Endothelial cell of umbilical vein (primary cell): ENCODE results near the gene DCHS2. TPM values are rescaled to one million over a fixed set of nuclear protein-coding genes. Genes with fewer than 3 reads are reported as not detected.

Source experiments
- BruUV-seq: library from RNA; stranded (reverse); fragments of 400-500 nt; replicated peaks from 2 replicates; lab custom pipeline; 2021; lab: Mats Ljungman, UMichigan
- CTCF ChIA-PET: fragments of 300-600, 350-600 bp; sonication (Branson Sonifier 250); formaldehyde crosslinking; loops from one replicate; lab custom pipeline; 2021; ENCODE audit warnings: antibody characterized with exemption, inconsistent platforms; lab: Charles Lee
- POLR2A ChIA-PET: fragments of 300-600, 350-600 bp; sonication (Branson Sonifier 250); formaldehyde crosslinking; loops from one replicate; lab custom pipeline; 2021; ENCODE audit warnings: antibody characterized with exemption, inconsistent platforms; lab: Charles Lee
- DNase-seq: peaks from one replicate; pipeline ENCODE4 v3.0.0-alpha.2; 2011; ENCODE audit warnings: low read depth, low spot score
- FAIRE-seq: peaks from 2 replicates; lab custom pipeline; 2011; peaks lifted over from hg19 to GRCh38; lab: Jason Lieb, UNC
- H2AFZ ChIP-seq: 2 replicates; pipeline ENCODE4 v1.6.0; 2012; ENCODE audit warnings: low read depth, low read length, control low read depth, inconsistent platforms
- H3K27ac ChIP-seq: 2 replicates; pipeline ENCODE4 v1.5.1; 2011; ENCODE audit warnings: low read depth, mild to moderate bottlenecking, control low read depth, low read length, moderate library complexity; ENCODE audit not compliant: insufficient read depth
- H3K27me3 ChIP-seq, 2 experiments: 2 replicates each; pipeline versions ENCODE4 v1.6.0 to v1.6.1; 2011; ENCODE audit warnings: low read length in 2 of 2, mixed read lengths in 1 of 2; ENCODE audit not compliant: control insufficient read depth in 2 of 2, insufficient read depth in 2 of 2
- H3K36me3 ChIP-seq, 2 experiments: 2 replicates in 1 of 2; 3 replicates in 1 of 2; pipeline ENCODE4 v1.5.1; 2011; ENCODE audit warnings: low read length in 2 of 2, mild to moderate bottlenecking in 1 of 2, moderate library complexity in 1 of 2; ENCODE audit not compliant: control insufficient read depth in 2 of 2, insufficient read depth in 2 of 2; ENCODE audit errors: extremely low read depth in 1 of 2
- H3K4me1 ChIP-seq: 3 replicates; pipeline ENCODE4 v1.5.1; 2011; ENCODE audit warnings: mild to moderate bottlenecking, low read length; ENCODE audit not compliant: control insufficient read depth, insufficient read depth; ENCODE audit errors: extremely low read depth
- H3K4me2 ChIP-seq: 2 replicates; pipeline ENCODE4 v1.6.1; 2011; ENCODE audit warnings: low read length, control low read depth, mixed read lengths; ENCODE audit not compliant: insufficient read depth
- H3K4me3 ChIP-seq, 3 experiments: fragments of 200-600 bp in 1 of 3; sonication (generic), shearing (Covaris generic) in 1 of 3; replicated peaks in 1 of 3; 2 replicates each; pipeline ENCODE4 v1.5.1; 2011 to 2016; ENCODE audit warnings: control low read depth in 3 of 3, low read length in 3 of 3, mild to moderate bottlenecking in 2 of 3, inconsistent platforms in 1 of 3, low read depth in 1 of 3, moderate library complexity in 1 of 3; ENCODE audit not compliant: insufficient read depth in 1 of 3
- H3K79me2 ChIP-seq: 2 replicates; pipeline ENCODE4 v1.6.0; 2012; ENCODE audit warnings: low read length, inconsistent platforms; ENCODE audit not compliant: control insufficient read depth, insufficient read depth
- H3K9ac ChIP-seq: replicated peaks from 2 replicates; pipeline ENCODE3; 2011; ENCODE audit warnings: low read length, control low read depth; ENCODE audit not compliant: insufficient read depth; ENCODE audit errors: extremely low read depth
- H3K9me1 ChIP-seq: replicated peaks from 3 replicates; pipeline ENCODE4 v1.6.0; 2011; ENCODE audit warnings: mild to moderate bottlenecking, low read length; ENCODE audit not compliant: control insufficient read depth, insufficient read depth; ENCODE audit errors: extremely low read depth
- H3K9me3 ChIP-seq: replicated peaks from 2 replicates; pipeline ENCODE4 v1.5.1; 2012; ENCODE audit warnings: low read length, inconsistent platforms; ENCODE audit not compliant: control insufficient read depth, insufficient read depth
- H4K20me1 ChIP-seq: replicated peaks from 2 replicates; pipeline ENCODE3; 2011; ENCODE audit warnings: mild to moderate bottlenecking, low read length; ENCODE audit not compliant: control insufficient read depth, insufficient read depth; ENCODE audit errors: extremely low read depth
- EZH2 ChIP-seq: IDR thresholded peaks from 2 replicates; pipeline ENCODE4 v1.6.1; 2012; ENCODE audit warnings: borderline replicate concordance, low read depth, mild to moderate bottlenecking, moderate library complexity, low read length, inconsistent platforms; ENCODE audit not compliant: severe bottlenecking
- FOS ChIP-seq: IDR thresholded peaks from 2 replicates; pipeline ENCODE4 v1.6.1; 2011; ENCODE audit warnings: mild to moderate bottlenecking, low read length, moderate library complexity, borderline replicate concordance; ENCODE audit not compliant: insufficient read depth
- GATA2 ChIP-seq: IDR thresholded peaks from 2 replicates; pipeline ENCODE4 v1.7.0; 2011; ENCODE audit warnings: low read depth, mild to moderate bottlenecking, moderate library complexity, mixed read lengths, low read length; ENCODE audit not compliant: insufficient read length, insufficient read depth
- JUN ChIP-seq: IDR thresholded peaks from 2 replicates; pipeline ENCODE4 v1.6.1; 2011; ENCODE audit warnings: borderline replicate concordance, low read depth; ENCODE audit not compliant: insufficient read length, insufficient read depth
- MAX ChIP-seq: IDR thresholded peaks from 2 replicates; pipeline ENCODE4 v1.6.1; 2011; ENCODE audit not compliant: insufficient read depth, insufficient read length
- MYC ChIP-seq: IDR thresholded peaks from one replicate; pipeline ENCODE4 v1.6.1; 2011; ENCODE audit warnings: mild to moderate bottlenecking, low read depth, low read length
- POLR2A ChIP-seq: IDR thresholded peaks from 2 replicates; pipeline ENCODE4 v1.6.1; 2012; ENCODE audit warnings: low read depth, mild to moderate bottlenecking, control low read depth, low read length
- POLR2AphosphoS5 ChIP-seq: IDR thresholded peaks from 2 replicates; pipeline ENCODE4 v1.6.1; 2012; ENCODE audit warnings: low read depth, mild to moderate bottlenecking, control low read depth, low read length, moderate library complexity; ENCODE audit not compliant: insufficient read depth
- dilution Hi-C: fragments of 300-500 bp; cut with MboI; formaldehyde crosslinking; loops from one replicate; pipeline ENCODE4 v1.15.0; 2019; ENCODE audit warnings: low sequenced_read_pairs; ENCODE audit not compliant: extremely low pct_ligation_motif_present
- intact Hi-C: fragments of 100-400 bp; cut with micrococcal nuclease; formaldehyde crosslinking; loops from one replicate; pipeline ENCODE4 v1.10.0; 2022
- polyA plus RNA-seq, 4 experiments: library from polyadenylated mRNA; depleted of rRNA in 3 of 4; stranded (reverse) in 3 of 4; unstranded in 1 of 4; fragments of >200 nt; gene quantifications; 2 replicates each; pipeline versions ENCODE4 v1.2.1 to v1.2.3, GENCODE V29; 2011 to 2012; ENCODE audit warnings: missing spikeins in 1 of 4
- total RNA-seq: library from RNA; stranded (reverse); gene quantifications from 2 replicates; pipeline ENCODE4 v1.2.3, GENCODE V29; 2021
- TF ChIP-seq, protein P1 (sequence below), 2 donors: IDR thresholded peaks; 1 replicate in 1 of 2; 2 replicates in 1 of 2; pipeline ENCODE4 v1.5.1; 2011; ENCODE audit warnings: low read length in 2 of 2, mild to moderate bottlenecking in 2 of 2, moderate library complexity in 2 of 2, control low read depth in 1 of 2, inconsistent platforms in 1 of 2, low read depth in 1 of 2; ENCODE audit not compliant: insufficient read depth in 1 of 2; ENCODE audit errors: extremely low read depth in 1 of 2

DCHS2 gene
- total and polyA plus RNA-seq, 2 donors (not counting 3 experiments of a cell fraction or from before 2014, with no cell fraction given): not detected

DNA sequence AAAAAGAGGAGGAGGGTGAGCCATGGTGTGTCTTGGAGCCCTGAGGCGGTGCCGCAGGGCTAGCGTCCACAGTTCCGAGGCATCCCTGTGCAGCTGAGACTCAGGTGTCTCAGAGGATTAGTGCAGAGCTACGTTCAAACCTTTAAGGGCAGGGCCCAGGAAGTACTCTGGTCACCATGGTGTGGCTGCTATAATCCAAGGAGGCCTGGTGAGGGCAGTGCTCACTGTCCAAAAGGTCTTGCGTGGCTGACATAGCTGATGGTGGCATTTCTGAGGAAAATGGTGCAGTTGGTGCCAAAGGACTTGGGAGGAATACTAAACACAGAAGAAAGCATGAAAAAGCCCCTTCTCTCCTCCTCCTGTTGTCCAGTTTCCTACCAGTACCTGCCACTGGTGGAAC lies 146.9 kb downstream of the DCHS2 start:
- TF ChIP-seq FOS: no peak
- TF ChIP-seq EZH2: no peak
- TF ChIP-seq JUN: no peak
- no peak for TF ChIP-seq POLR2AphosphoS5
- no peak for TF ChIP-seq MYC
- no peak for TF ChIP-seq GATA2
- TF ChIP-seq, protein P1, sequence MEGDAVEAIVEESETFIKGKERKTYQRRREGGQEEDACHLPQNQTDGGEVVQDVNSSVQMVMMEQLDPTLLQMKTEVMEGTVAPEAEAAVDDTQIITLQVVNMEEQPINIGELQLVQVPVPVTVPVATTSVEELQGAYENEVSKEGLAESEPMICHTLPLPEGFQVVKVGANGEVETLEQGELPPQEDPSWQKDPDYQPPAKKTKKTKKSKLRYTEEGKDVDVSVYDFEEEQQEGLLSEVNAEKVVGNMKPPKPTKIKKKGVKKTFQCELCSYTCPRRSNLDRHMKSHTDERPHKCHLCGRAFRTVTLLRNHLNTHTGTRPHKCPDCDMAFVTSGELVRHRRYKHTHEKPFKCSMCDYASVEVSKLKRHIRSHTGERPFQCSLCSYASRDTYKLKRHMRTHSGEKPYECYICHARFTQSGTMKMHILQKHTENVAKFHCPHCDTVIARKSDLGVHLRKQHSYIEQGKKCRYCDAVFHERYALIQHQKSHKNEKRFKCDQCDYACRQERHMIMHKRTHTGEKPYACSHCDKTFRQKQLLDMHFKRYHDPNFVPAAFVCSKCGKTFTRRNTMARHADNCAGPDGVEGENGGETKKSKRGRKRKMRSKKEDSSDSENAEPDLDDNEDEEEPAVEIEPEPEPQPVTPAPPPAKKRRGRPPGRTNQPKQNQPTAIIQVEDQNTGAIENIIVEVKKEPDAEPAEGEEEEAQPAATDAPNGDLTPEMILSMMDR (IDR thresholded peaks at IDR 0.05; ENCODE audit: extremely low read depth in 1 of 2, insufficient read depth in 1 of 2, low read depth in 1 of 2, low read length in 2 of 2): no peak
- TF ChIP-seq MAX: no peak
- TF ChIP-seq POLR2A: no peak
- BruUV-seq: no TSS peak
- dilution Hi-C loops: no loop called here
- Histone ChIP-seq H3K27me3 (no peaks in the 10 kb centered on the region), H2AFZ (no peak overlapping the region), H3K79me2 (no peaks in the 10 kb centered on the region), H4K20me1 (no peaks in the 10 kb centered on the region), H3K4me2 (no peak overlapping the region), H3K9me1 (no peaks in the 10 kb centered on the region), H3K27ac (no peak overlapping the region), H3K4me3 (no peak overlapping the region), H3K9me3 (no peaks in the 10 kb centered on the region), H3K36me3 (no peaks in the 10 kb centered on the region), H3K4me1 (no peaks in the 10 kb centered on the region), H3K9ac (no peak overlapping the region)
- FAIRE-seq (no peak), DNase-seq (no peak)
- intact Hi-C loops: no loop called here
- POLR2A ChIA-PET: no interaction called here
- CTCF ChIA-PET: no interaction called here
